Stimulated activated CD4-positive, alpha-beta T cell treated with anti-CD3 and anti-CD28 coated beads, Interleukin-1b, Interleukin-23, amount 100 ng/mL, for 24 hours (primary cell): ENCODE results near the gene IGFN1.

Source experiments
- DNase-seq, 4 experiments: peaks; one replicate each; pipeline ENCODE4 v3.0.0-alpha.2; 2020; ENCODE audit warnings: low read depth in 4 of 4, low spot score in 1 of 4

IGFN1 gene

GRCh38 chr1:201261771-201262547 lies 71.3 kb downstream of the IGFN1 start:
- DNase-seq, result no peak

GRCh38 chr1:201262963-201263608 lies 72.5 kb downstream of the IGFN1 start:
- DNase-seq, result no peak

GRCh38 chr1:201264072-201264471 lies 73.4 kb downstream of the IGFN1 start:
- no peak for DNase-seq

DNA sequence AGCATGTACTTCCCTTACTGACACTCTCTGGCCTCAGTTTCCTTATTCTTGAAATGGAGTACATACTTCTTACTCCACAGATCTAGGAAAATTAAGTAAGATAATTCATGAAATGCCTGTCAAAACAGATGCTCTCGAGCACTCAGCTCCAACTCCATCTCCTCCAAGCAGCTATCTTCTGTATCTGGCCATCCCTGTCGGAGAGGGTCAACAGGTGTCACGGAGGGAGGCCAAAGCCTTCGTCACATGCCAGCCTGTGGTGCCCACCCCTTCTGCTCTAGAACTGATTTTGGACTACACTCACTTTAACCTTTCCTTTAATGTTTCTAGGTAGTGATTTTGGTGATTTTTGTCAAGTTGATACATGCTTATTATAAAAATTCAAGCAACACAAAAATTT lies 73.9 kb downstream of the IGFN1 start:
- DNase-seq, result no peak

DNA sequence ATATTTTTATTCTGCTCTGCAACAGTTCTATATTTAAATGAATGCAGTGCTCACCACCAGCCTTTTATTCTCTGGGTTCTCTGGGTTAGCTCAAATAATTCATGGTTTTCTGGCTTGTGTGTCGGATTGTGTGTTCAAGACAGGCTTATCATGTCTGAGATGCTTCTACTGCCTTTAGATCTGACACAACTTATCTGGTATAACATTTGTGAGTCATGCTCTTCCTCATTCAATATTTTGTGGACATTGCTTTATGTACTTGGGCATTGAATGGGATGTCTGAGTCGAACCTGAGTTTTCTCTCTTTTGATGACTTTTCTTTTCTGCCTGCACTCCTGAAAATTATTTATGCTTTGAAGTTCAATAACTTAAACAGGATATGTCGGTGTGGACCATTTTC lies 75.1 kb downstream of the IGFN1 start:
- no peak for DNase-seq

- DNase-seq, result no peak
These were observed 75.7 kb downstream of the IGFN1 start for GRCh38 chr1:201266276-201266675.

- DNase-seq, result no peak
These were observed 76.2 kb downstream of the IGFN1 start for GRCh38 chr1:201266774-201267173.

DNA sequence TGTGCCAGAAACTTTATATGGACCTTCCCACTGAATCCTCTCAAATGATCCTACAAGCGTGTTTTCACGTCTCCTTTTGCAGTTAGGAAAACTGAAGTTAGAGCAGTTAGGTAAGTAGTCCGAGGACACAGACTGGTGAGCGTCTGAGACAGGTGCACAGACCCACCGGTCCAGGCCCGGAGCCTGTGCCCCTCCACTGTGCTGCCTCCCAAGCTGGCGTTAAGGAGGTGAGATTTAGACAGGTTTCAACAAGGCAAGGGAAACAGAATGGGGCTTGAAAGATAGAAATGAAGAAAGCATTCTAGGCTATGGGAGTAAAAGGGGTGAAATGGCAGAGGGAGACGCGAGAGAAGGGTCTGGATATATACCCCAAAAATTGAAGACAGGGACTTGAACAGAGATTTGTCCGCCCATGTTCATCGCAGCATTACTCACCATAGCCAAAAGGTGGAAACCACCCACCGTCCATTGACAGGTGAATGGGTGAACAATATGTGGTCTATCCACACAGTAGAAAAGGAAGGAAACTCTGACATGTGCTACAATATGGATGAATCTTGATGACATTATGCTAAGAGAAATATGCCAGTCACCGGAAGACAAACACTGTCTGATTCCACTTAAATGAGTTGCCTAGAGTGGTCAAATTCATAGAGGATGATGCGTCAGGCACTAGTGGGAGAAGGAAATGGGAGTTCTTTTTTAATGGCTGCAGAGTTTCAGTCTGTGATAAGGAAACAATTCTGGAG lies 77.0 kb downstream of the IGFN1 start:
- DNase-seq, result no peak

- DNase-seq, result no peak
These were observed 78.1 kb downstream of the IGFN1 start for GRCh38 chr1:201268604-201269151.

DNA sequence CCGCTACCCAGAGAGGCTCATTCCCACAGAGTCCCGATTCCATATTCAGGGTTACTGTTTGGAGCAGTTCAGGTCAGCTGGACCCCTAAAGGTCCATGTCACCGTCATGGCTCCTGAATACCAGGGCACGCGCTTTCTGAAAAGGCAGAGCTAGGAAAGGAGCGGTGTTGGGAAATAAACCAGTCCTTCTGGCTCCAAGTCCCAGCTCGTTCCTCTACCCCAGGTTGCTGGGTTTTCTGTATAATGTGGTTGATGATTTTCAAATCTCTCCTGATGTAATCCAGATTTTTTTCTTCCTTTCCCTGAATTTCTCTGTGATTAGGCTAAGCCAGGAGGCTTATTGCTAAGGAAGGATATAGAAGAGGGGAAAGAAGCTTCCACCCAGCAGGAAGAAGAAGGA lies 78.7 kb downstream of the IGFN1 start:
- DNase-seq, result no peak

DNA sequence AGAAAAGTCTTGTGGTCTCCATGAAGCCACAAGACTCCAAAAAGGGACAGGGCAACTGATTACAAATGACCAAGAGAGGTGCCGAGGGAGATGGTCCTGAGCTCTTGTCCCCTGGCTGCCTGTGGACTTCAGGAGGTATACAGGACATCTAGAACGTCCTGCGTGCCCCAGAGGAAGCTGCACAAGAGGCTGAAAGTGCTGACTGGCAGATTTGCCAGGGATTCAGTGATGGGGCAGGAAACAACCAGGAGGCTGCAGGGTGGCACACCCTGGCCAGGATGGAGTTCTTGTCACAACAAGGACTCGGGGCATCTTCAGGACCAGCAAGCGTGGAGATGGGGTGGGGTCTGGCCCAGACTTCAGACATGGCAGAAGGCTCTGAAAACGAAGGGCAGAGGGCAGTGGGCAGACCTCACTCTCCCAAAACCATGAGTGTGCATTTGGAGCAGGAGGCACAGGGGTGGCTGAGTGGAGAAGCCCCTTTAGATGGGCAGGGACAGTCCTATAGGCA lies 79.3 kb downstream of the IGFN1 start:
- no peak for DNase-seq

DNA sequence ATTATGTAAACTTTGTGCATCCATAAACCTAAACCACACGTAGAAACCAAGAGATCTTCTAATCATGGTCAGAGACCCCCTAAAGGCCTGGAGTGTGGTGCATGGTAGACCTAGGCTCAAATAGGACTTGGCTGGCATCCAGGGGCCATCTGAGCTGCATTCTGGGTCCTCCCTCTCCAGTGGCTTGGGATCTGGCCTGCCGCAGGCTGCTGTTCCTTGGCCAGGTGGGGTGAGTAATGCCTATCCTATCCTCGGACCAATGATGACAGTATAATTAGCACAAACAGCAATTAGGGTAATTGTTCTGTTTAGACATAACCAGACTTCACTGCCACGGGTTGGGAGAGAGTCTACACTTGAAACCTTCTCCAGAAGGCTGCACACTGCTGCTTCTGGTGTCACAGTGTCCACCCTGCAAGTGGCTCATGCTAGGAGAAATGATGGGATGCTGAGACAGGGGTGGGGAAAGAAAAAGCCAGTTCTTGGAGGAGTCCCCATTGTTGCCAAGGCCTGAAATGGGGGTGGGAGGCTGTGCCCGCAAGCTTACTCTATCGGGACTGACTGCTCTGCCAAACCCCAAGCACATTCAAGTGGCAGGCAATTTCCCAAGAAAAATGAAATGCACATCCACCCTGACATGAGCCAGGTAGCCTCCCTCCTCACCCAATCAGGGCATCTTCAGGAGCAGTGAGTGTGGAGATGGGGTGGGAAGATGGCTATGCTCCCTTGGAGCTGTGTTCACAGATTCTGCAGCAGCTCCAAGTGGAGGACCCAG lies 80.2 kb downstream of the IGFN1 start:
- no peak for DNase-seq

- no peak for DNase-seq
These were observed 82.2 kb downstream of the IGFN1 start for GRCh38 chr1:201272799-201273198.

GRCh38 chr1:201274616-201275252 lies 84.1 kb downstream of the IGFN1 start:
- no peak for DNase-seq

DNA sequence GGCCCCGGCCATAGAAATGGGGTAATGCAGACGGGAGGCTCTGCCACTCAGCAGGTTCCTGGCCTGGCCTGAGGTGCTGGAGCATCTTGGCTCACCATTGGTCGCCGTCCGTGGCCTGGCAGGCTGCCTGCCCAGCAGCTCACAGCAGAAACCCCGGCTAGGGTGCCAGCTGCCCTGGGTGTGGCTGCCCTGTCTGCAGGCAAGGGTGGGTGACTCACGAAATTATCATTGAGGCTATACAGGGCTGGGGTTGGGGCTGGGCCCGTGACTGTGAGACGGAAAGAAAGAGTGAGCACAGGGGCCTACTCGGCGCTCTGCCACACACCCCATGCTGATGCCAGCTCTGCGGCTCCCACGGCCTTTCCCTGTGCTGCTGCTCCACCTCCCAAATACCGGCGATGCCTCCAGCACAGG lies 84.6 kb downstream of the IGFN1 start:
- DNase-seq, result no peak

GRCh38 chr1:201276891-201277290 lies 86.3 kb downstream of the IGFN1 start:
- DNase-seq, result no peak

GRCh38 chr1:201277441-201277840 lies 86.8 kb downstream of the IGFN1 start:
- DNase-seq, result no peak
